NT2/D1 (cell line): ENCODE data around the gene FOCAD.

Source experiments
- DNase-seq: peaks from one replicate; pipeline ENCODE4 v3.0.0-alpha.2; 2011; ENCODE audit warnings: low read depth, low spot score
- H3K27me3 ChIP-seq: 2 replicates; pipeline ENCODE4 v1.6.0; 2011; ENCODE audit warnings: mild to moderate bottlenecking; ENCODE audit not compliant: insufficient read length, insufficient read depth
- H3K36me3 ChIP-seq: 2 replicates; pipeline ENCODE4 v1.6.1; 2011; ENCODE audit warnings: mild to moderate bottlenecking, low read length, mixed read lengths; ENCODE audit not compliant: insufficient read depth, insufficient read length
- H3K4me1 ChIP-seq: 2 replicates; pipeline ENCODE4 v1.5.1; 2011; ENCODE audit not compliant: insufficient read depth, insufficient read length
- H3K4me3 ChIP-seq: 2 replicates; pipeline ENCODE4 v1.5.1; 2011; ENCODE audit warnings: low read depth; ENCODE audit not compliant: insufficient read length
- H3K9ac ChIP-seq: 2 replicates; pipeline ENCODE4 v1.6.0; 2011; ENCODE audit warnings: low read depth; ENCODE audit not compliant: insufficient read length
- H3K9me3 ChIP-seq: 2 replicates; pipeline ENCODE4 v1.5.1; 2011; ENCODE audit warnings: mild to moderate bottlenecking, low read length; ENCODE audit not compliant: insufficient read depth
- SUZ12 ChIP-seq: IDR thresholded peaks from 2 replicates; pipeline ENCODE4 v1.6.1; 2011; ENCODE audit not compliant: insufficient read length, insufficient read depth; ENCODE audit errors: extremely low read depth
- YY1 ChIP-seq: IDR thresholded peaks from 2 replicates; pipeline ENCODE4 v1.6.1; 2011; ENCODE audit not compliant: insufficient read length, insufficient read depth
- ZNF274 ChIP-seq: IDR thresholded peaks from 2 replicates; pipeline ENCODE4 v1.6.1; 2011; ENCODE audit warnings: mild to moderate bottlenecking, low read depth, low read length

Gene FOCAD

GRCh38 chr9:20697021-20697719 is 13.1 kb downstream of the FOCAD start:
- Histone ChIP-seq H3K4me1 (no peaks in the 10 kb centered on the region), H3K36me3 (peaks cover 9% of the 10 kb centered on the region), H3K4me3 (no peak overlapping the region), H3K9ac (no peak overlapping the region), H3K9me3 (no peaks in the 10 kb centered on the region), H3K27me3 (no peaks in the 10 kb centered on the region)
- TF ChIP-seq YY1, result no peak
- TF ChIP-seq SUZ12, result no peak
- no peak for TF ChIP-seq ZNF274
- no peak for DNase-seq

GRCh38 chr9:20698782-20699181 is 14.7 kb downstream of the FOCAD start:
- no peak for TF ChIP-seq SUZ12
- TF ChIP-seq ZNF274, result no peak
- TF ChIP-seq YY1, result no peak
- Histone ChIP-seq H3K9ac (no peak overlapping the region), H3K4me1 (no peaks in the 10 kb centered on the region), H3K9me3 (no peaks in the 10 kb centered on the region), H3K4me3 (no peak overlapping the region), H3K27me3 (no peaks in the 10 kb centered on the region), H3K36me3 (peaks cover 4% of the 10 kb centered on the region)
- DNase-seq, result no peak

DNA sequence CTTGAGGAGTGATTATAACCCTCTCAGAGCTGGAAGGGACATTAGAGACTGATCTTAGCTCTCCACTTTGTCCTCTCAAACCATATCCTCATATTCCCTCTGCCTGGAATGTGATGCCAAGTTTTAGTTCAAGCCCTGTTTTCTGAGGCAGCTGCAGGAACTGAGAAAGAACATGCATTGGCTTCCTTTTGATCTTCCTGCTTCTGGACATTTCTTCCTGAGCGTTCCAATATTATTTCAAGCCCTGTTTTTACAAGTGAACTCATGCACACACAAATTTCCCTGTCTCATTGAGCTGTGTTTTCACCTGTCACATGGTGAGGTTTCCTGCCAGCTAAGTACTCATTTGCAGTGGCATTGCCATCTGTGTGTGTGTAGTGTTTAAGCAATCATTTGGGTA is 17.0 kb downstream of the FOCAD start:
- no peaks in the 10 kb centered on the region for H3K36me3 ChIP-seq
- no peak overlapping the region for H3K4me3 ChIP-seq
- no peak for TF ChIP-seq YY1
- TF ChIP-seq SUZ12, result no peak
- no peak for TF ChIP-seq ZNF274
- DNase-seq, result no peak
- H3K27me3 ChIP-seq, result no peaks in the 10 kb centered on the region
- H3K9ac ChIP-seq, result no peak overlapping the region
- no peaks in the 10 kb centered on the region for H3K4me1 ChIP-seq
- H3K9me3 ChIP-seq, result no peaks in the 10 kb centered on the region

GRCh38 chr9:20702570-20702969 is 18.5 kb downstream of the FOCAD start:
- TF ChIP-seq ZNF274 (no peak), YY1 (no peak), SUZ12 (no peak)
- Histone ChIP-seq H3K27me3 (no peaks in the 10 kb centered on the region), H3K36me3 (no peaks in the 10 kb centered on the region), H3K4me1 (no peaks in the 10 kb centered on the region), H3K4me3 (no peak overlapping the region), H3K9me3 (no peaks in the 10 kb centered on the region), H3K9ac (no peak overlapping the region)
- DNase-seq, result no peak

GRCh38 chr9:20703146-20703545 is 19.1 kb downstream of the FOCAD start:
- Histone ChIP-seq H3K27me3 (no peaks in the 10 kb centered on the region), H3K4me1 (no peaks in the 10 kb centered on the region), H3K9me3 (no peaks in the 10 kb centered on the region), H3K9ac (no peak overlapping the region), H3K4me3 (no peak overlapping the region), H3K36me3 (no peaks in the 10 kb centered on the region)
- no peak for TF ChIP-seq SUZ12
- TF ChIP-seq ZNF274, result no peak
- TF ChIP-seq YY1, result no peak
- no peak for DNase-seq

GRCh38 chr9:20707708-20708107 is 23.6 kb downstream of the FOCAD start:
- DNase-seq, result no peak
- Histone ChIP-seq H3K36me3 (no peaks in the 10 kb centered on the region), H3K9ac (no peak overlapping the region), H3K4me3 (no peak overlapping the region), H3K4me1 (no peaks in the 10 kb centered on the region), H3K9me3 (no peaks in the 10 kb centered on the region), H3K27me3 (no peaks in the 10 kb centered on the region)
- no peak for TF ChIP-seq YY1
- TF ChIP-seq SUZ12, result no peak
- TF ChIP-seq ZNF274, result no peak

- Histone ChIP-seq H3K36me3 (peaks cover 15% of the 10 kb centered on the region), H3K9ac (no peak overlapping the region), H3K4me3 (no peak overlapping the region), H3K9me3 (no peaks in the 10 kb centered on the region), H3K27me3 (no peaks in the 10 kb centered on the region), H3K4me1 (no peaks in the 10 kb centered on the region)
- TF ChIP-seq YY1 (no peak), ZNF274 (no peak), SUZ12 (no peak)
- no peak for DNase-seq
Measured at GRCh38 chr9:20713172-20713571, 29.1 kb downstream of the FOCAD start.
